Lung (tissue), 12 donors: ENCODE data around the gene DENND2D. TPM values are rescaled to one million over a fixed set of nuclear protein-coding genes. Genes with fewer than 3 reads are reported as not detected.

ENCODE experiments used
- ATAC-seq: fragments of 200-7000 bp; cut with Tn5 transposase; one replicate; pipeline ENCODE4 v1.9.1; 2020; ENCODE audit warnings: moderate number of reproducible peaks; ENCODE audit not compliant: insufficient read depth, low FRiP score
- DNase-seq, 3 donors: peaks; one replicate each; pipeline ENCODE4 v3.0.0-alpha.2; 2013 to 2017
- H3K27ac ChIP-seq, 2 donors: one replicate each; pipeline ENCODE4 v1.5.1; 2013; ENCODE audit warnings: mild to moderate bottlenecking in 2 of 2, moderate library complexity in 2 of 2, control low read depth in 1 of 2, inconsistent platforms in 1 of 2, low read depth in 1 of 2, low read length in 1 of 2
- H3K27me3 ChIP-seq, 3 donors: one replicate each; pipeline ENCODE4 v1.5.1; 2013; ENCODE audit warnings: low read length in 2 of 3; ENCODE audit not compliant: control insufficient read depth in 3 of 3, insufficient read depth in 3 of 3
- H3K36me3 ChIP-seq, 4 donors: one replicate each; pipeline ENCODE4 v1.5.1; 2013; ENCODE audit warnings: low read length in 4 of 4, mild to moderate bottlenecking in 1 of 4, moderate library complexity in 1 of 4; ENCODE audit not compliant: control insufficient read depth in 4 of 4, insufficient read depth in 4 of 4
- H3K4me1 ChIP-seq, 5 donors: one replicate each; pipeline ENCODE4 v1.5.1; 2013; ENCODE audit warnings: low read length in 5 of 5, mild to moderate bottlenecking in 2 of 5, moderate library complexity in 1 of 5; ENCODE audit not compliant: control insufficient read depth in 5 of 5, insufficient read depth in 5 of 5
- H3K4me3 ChIP-seq: one replicate; pipeline ENCODE4 v1.5.1; 2013; ENCODE audit warnings: mild to moderate bottlenecking, control low read depth, moderate library complexity
- H3K9ac ChIP-seq, 2 donors: one replicate each; pipeline ENCODE4 v1.5.1; 2013; ENCODE audit warnings: low read length in 2 of 2, control low read depth in 1 of 2; ENCODE audit not compliant: insufficient read depth in 1 of 2
- H3K9me3 ChIP-seq, 4 donors: one replicate each; pipeline ENCODE4 v1.5.1; 2013; ENCODE audit warnings: low read length in 3 of 4, mild to moderate bottlenecking in 1 of 4, moderate library complexity in 1 of 4; ENCODE audit not compliant: control insufficient read depth in 4 of 4, insufficient read depth in 3 of 4
- CTCF ChIP-seq: IDR thresholded peaks from 2 replicates; pipeline ENCODE4 v1.5.1; 2012; ENCODE audit warnings: mild to moderate bottlenecking; ENCODE audit errors: control extremely low read depth, extremely low read depth
- WGBS, 2 donors: extraction: QIAGEN DNeasy Blood & Tissue Kit; methylation state at CpG; one replicate each; pipeline ENCODE4 v1.1.7; 2013; 5-methylcytosine and 5-hydroxymethylcytosine counted together
- polyA plus RNA-seq, 2 donors: library from polyadenylated mRNA; stranded (reverse); fragments of 200-250 nt; gene quantifications; one replicate each; pipeline ENCODE4 v1.2.1, GENCODE V29; 2013
- total RNA-seq, 2 donors: library from RNA; depleted of rRNA in 1 of 2; stranded (reverse); fragments of >200 nt in 1 of 2; gene quantifications; one replicate each; pipeline ENCODE4 v1.2.1, GENCODE V29; 2014 to 2021
- donor health status: control.
- donor health status: control.
- donor health status: Bipolar disorder and iron deficiency.
- donor health status: healthy.
- donor health status: DM: yes; HTN: yes; CAD: no.

The DENND2D gene
- total and polyA plus RNA-seq, 4 donors: 39.3 to 71.7 (median 55.5) TPM

- no peak for ATAC-seq
Measured at GRCh38 chr1:111242805-111243523, 42.5 kb upstream of the DENND2D start.

DNA sequence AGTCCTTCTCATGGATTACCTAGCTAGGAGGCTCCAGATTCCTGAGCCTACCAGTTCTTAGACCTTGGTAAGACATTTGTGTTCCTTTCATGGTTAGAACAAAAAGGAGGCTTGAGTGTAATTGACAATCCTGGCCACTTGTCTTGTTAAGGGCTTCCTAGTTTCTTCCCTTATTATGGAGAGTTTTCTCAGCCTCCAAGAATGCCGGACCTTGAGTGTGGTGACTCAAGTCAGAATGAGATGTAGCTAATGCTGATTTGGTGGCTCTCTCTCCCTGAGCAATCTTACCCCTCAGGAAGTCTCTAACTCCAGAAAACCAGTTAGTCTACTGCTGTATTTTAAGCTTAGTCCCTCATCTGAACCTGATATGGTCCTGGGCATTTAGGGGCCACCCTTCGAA is 41.4 kb upstream of the DENND2D start:
- no peaks in the 10 kb centered on the region for H3K9me3 ChIP-seq
- H3K27ac ChIP-seq: no peak overlapping the region
- no peak for TF ChIP-seq CTCF
- no peak overlapping the region for H3K9ac ChIP-seq
- no peaks in the 10 kb centered on the region for H3K4me1 ChIP-seq
- no peaks in the 10 kb centered on the region for H3K27me3 ChIP-seq
- no peak overlapping the region for H3K4me3 ChIP-seq
- 86 to 89% methylated on average over 2 of the region's 2 CpGs for WGBS, 2 donors
- ATAC-seq (no peak), DNase-seq (no peak)
- H3K36me3 ChIP-seq: no peaks in the 10 kb centered on the region

More at GRCh38 chr1:111242805-111243523, 42.5 kb upstream of the DENND2D start:
- H3K4me1 ChIP-seq: no peaks in the 10 kb centered on the region
- 63 to 65% methylated on average over 4 of the region's 4 CpGs for WGBS, 2 donors
- TF ChIP-seq CTCF: no peak
- no peak overlapping the region for H3K9ac ChIP-seq
- H3K4me3 ChIP-seq: no peak overlapping the region
- no peaks in the 10 kb centered on the region for H3K27me3 ChIP-seq
- no peak overlapping the region for H3K27ac ChIP-seq
- H3K9me3 ChIP-seq: no peaks in the 10 kb centered on the region
- no peak for DNase-seq
- no peaks in the 10 kb centered on the region for H3K36me3 ChIP-seq

GRCh38 chr1:111238056-111238795 is 37.8 kb upstream of the DENND2D start:
- WGBS, 2 donors: 91 to 92% methylated on average over 5 of the region's 5 CpGs
- no peak for TF ChIP-seq CTCF
- ATAC-seq (no peak), DNase-seq (no peak)
- Histone ChIP-seq H3K36me3 (no peaks in the 10 kb centered on the region), H3K9me3 (no peaks in the 10 kb centered on the region), H3K27me3 (no peaks in the 10 kb centered on the region), H3K4me1 (no peaks in the 10 kb centered on the region), H3K9ac (no peak overlapping the region), H3K27ac (no peak overlapping the region), H3K4me3 (no peak overlapping the region)
